ENCODE measurements around the gene GGA2.

The GGA2 gene

GRCh38 chr16:23416816-23417215 lies 93.5 kb downstream of the GGA2 start:
- DNase-seq (ENCODE audit: low read depth in 3 of 3), result no peak

GRCh38 chr16:23414731-23415130 lies 95.6 kb downstream of the GGA2 start:
- no peak for DNase-seq (ENCODE audit: low read depth in 3 of 3)
